Neural cell (in vitro differentiated cells): ENCODE data around the gene HYCC1.

Experiments
- CTCF ChIP-seq: fragments of 450-650 bp; IDR thresholded peaks from 2 replicates; pipeline ENCODE4 v1.5.1; 2014; ENCODE audit warnings: antibody characterized with exemption, mild to moderate bottlenecking, moderate library complexity; ENCODE audit not compliant: poor library complexity, severe bottlenecking
- EZH2 ChIP-seq: fragments of 200-600, 300-800 bp; shearing (Covaris generic), sonication (generic); IDR thresholded peaks from 2 replicates; pipeline ENCODE4 v1.6.1; 2014; ENCODE audit warnings: antibody characterized with exemption, low read length, borderline replicate concordance, mild to moderate bottlenecking; ENCODE audit not compliant: insufficient read depth, poor library complexity, severe bottlenecking
- MXI1 ChIP-seq: fragments of 450-650 bp; conservative IDR thresholded peaks from 2 replicates; pipeline ENCODE4 v1.6.1; 2014; ENCODE audit warnings: antibody characterized with exemption, mild to moderate bottlenecking; ENCODE audit not compliant: poor library complexity, severe bottlenecking
- SMC3 ChIP-seq: fragments of 450-650 bp; conservative IDR thresholded peaks from 2 replicates; pipeline ENCODE4 v1.6.1; 2014; ENCODE audit warnings: antibody characterized with exemption, mild to moderate bottlenecking, moderate library complexity; ENCODE audit not compliant: poor library complexity
- TAF1 ChIP-seq: IDR thresholded peaks from 2 replicates; pipeline ENCODE4 v1.6.1; 2012; ENCODE audit warnings: low read depth

DNA sequence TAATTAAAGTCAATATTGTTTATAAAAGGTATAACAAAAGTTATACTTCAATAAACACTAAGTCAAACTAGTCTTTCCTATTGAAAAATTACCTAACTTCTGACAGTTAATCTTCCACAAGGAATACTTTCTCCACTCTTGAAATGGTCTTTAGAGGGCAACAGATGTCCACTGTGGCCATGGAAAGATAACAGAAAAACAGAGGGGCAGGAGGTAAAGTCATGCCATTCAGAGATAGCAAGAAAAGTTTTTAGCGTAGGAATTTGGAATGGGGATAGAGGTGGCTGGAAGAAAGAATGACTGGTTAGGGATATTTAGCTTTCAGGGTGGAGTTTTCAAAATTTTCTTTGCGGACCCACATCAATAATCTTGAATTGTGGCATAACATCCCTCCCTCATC lies 34.7 kb downstream of the HYCC1 start:
- TF ChIP-seq CTCF (no peak), TAF1 (no peak), SMC3 (no peak), MXI1 (no peak), EZH2 (no peak)
